HCT116 (cell line): ENCODE data around the gene CCDC102B. TPM values are rescaled to one million over a fixed set of nuclear protein-coding genes. Genes with fewer than 3 reads are reported as not detected.

Experiments
- ATAC-seq: fragments of 200-7000 bp; cut with Tn5 transposase; 2 replicates; pipeline ENCODE4 v1.9.1; 2020; ENCODE audit warnings: mild to moderate bottlenecking, moderate library complexity
- BruUV-seq: library from RNA; stranded (reverse); fragments of 400-500 nt; replicated peaks from 2 replicates; lab custom pipeline; 2021; lab: Mats Ljungman, UMichigan
- CTCF ChIA-PET: fragments of 300-600 bp; sonication (Branson Sonifier 250); formaldehyde crosslinking; loops from one replicate; lab custom pipeline; 2021; ENCODE audit warnings: antibody characterized with exemption; lab: Charles Lee
- POLR2A ChIA-PET: fragments of 300-600, 350-600 bp; sonication (Branson Sonifier 250); formaldehyde crosslinking; loops from one replicate; lab custom pipeline; 2021; ENCODE audit warnings: antibody characterized with exemption; lab: Charles Lee
- RAD21 ChIA-PET, 2 experiments: fragments of 300-600 bp; sonication (Branson Sonifier 250); formaldehyde crosslinking; loops; one replicate each; lab custom pipeline; 2023; ENCODE audit warnings: low total read pairs in 2 of 2; ENCODE audit not compliant: uncharacterized antibody in 2 of 2, unreplicated experiment in 2 of 2, low non-redundant PET in 1 of 2; lab: Charles Lee
- DNase-seq: peaks from one replicate; pipeline ENCODE4 v3.0.0-alpha.2; 2010; ENCODE audit warnings: low read depth, low spot score
- H2AFZ ChIP-seq: fragments of 200-600 bp; shearing (Covaris generic), sonication (generic); 2 replicates; pipeline ENCODE4 v1.6.1; 2017; ENCODE audit warnings: low read depth, mixed run types, mixed read lengths, antibody characterized with exemption, low read length; ENCODE audit not compliant: poor library complexity, severe bottlenecking
- H3K27ac ChIP-seq: 2 replicates; pipeline ENCODE4 v1.5.1; 2012; ENCODE audit warnings: low read depth, low read length
- H3K27me3 ChIP-seq: fragments of 200-600 bp; sonication (generic); 2 replicates; pipeline ENCODE4 v1.6.1; 2016; ENCODE audit warnings: mixed run types, low read length, mixed read lengths; ENCODE audit not compliant: insufficient read depth
- H3K36me3 ChIP-seq, 2 experiments: fragments of 200-500 bp in 1 of 2; fragments of 200-600 bp in 1 of 2; sonication (Bioruptor generic) in 1 of 2; sonication (generic) in 1 of 2; 2 replicates each; pipeline versions ENCODE4 v1.5.1 to v1.6.1; 2014 to 2016; ENCODE audit warnings: low read length in 2 of 2, inconsistent platforms in 1 of 2, mixed read lengths in 1 of 2, mixed run types in 1 of 2; ENCODE audit not compliant: insufficient read depth in 2 of 2, control insufficient read depth in 1 of 2
- H3K4me1 ChIP-seq, 2 experiments: fragments of 200-600 bp in 1 of 2; sonication (generic) in 1 of 2; 2 replicates each; pipeline versions ENCODE4 v1.5.1 to v1.6.1; 2012 to 2017; ENCODE audit warnings: low read length in 2 of 2, inconsistent platforms in 1 of 2, mild to moderate bottlenecking in 1 of 2, mixed read lengths in 1 of 2, mixed run types in 1 of 2, moderate library complexity in 1 of 2; ENCODE audit not compliant: insufficient read depth in 2 of 2, control insufficient read depth in 1 of 2
- H3K4me2 ChIP-seq: fragments of 200-600 bp; sonication (generic); 2 replicates; pipeline ENCODE4 v1.6.1; 2017; ENCODE audit warnings: mixed run types, low read length, mixed read lengths
- H3K4me3 ChIP-seq, 2 experiments: fragments of 200-600 bp in 1 of 2; sonication (generic) in 1 of 2; replicated peaks in 1 of 2; 2 replicates each; pipeline ENCODE4 v1.5.1; 2011 to 2016; ENCODE audit warnings: low read length in 2 of 2, control low read depth in 1 of 2, low read depth in 1 of 2, mild to moderate bottlenecking in 1 of 2, mixed read lengths in 1 of 2, mixed run types in 1 of 2
- H3K79me2 ChIP-seq: fragments of 200-600 bp; sonication (generic); 2 replicates; pipeline ENCODE4 v1.6.1; 2017; ENCODE audit warnings: mild to moderate bottlenecking, mixed run types, low read length, moderate library complexity, mixed read lengths; ENCODE audit not compliant: insufficient read depth
- H3K9ac ChIP-seq: fragments of 200-600 bp; sonication (generic); 2 replicates; pipeline ENCODE4 v1.6.1; 2016; ENCODE audit warnings: low read length, mixed read lengths
- H3K9me2 ChIP-seq: fragments of 200-600 bp; sonication (generic), shearing (Covaris generic); 2 replicates; pipeline ENCODE4 v1.6.1; 2017; ENCODE audit warnings: mixed run types, mild to moderate bottlenecking, moderate library complexity; ENCODE audit not compliant: insufficient read depth
- H3K9me3 ChIP-seq, 2 experiments: fragments of 200-500 bp in 1 of 2; fragments of 200-600 bp in 1 of 2; sonication (Bioruptor generic) in 1 of 2; sonication (generic) in 1 of 2; 2 replicates each; pipeline ENCODE4 v1.6.1; 2014 to 2017; ENCODE audit warnings: low read length in 2 of 2, mixed read lengths in 2 of 2, inconsistent platforms in 1 of 2, low read depth in 1 of 2, mild to moderate bottlenecking in 1 of 2, mixed run types in 1 of 2, moderate library complexity in 1 of 2; ENCODE audit not compliant: control insufficient read depth in 1 of 2, insufficient read depth in 1 of 2
- H4K20me1 ChIP-seq: fragments of 200-600 bp; sonication (generic), shearing (Covaris generic); 2 replicates; pipeline ENCODE4 v1.6.1; 2017; ENCODE audit warnings: mixed run types, mild to moderate bottlenecking, moderate library complexity; ENCODE audit not compliant: insufficient read depth
- ATF3 ChIP-seq: IDR thresholded peaks from 2 replicates; pipeline ENCODE4 v1.6.1; 2012
- CEBPB ChIP-seq: IDR thresholded peaks from 2 replicates; pipeline ENCODE4 v1.6.1; 2012; ENCODE audit warnings: low read depth
- CTCF ChIP-seq, 3 experiments: fragments of 200-600 bp in 1 of 3; sonication (generic) in 1 of 3; IDR thresholded peaks in 2 of 3; conservative IDR thresholded peaks in 1 of 3; 2 replicates each; pipeline ENCODE4 v1.5.1; 2012 to 2017; ENCODE audit warnings: low read depth in 2 of 3, low read length in 2 of 3, antibody characterized with exemption in 1 of 3, borderline replicate concordance in 1 of 3, control low read depth in 1 of 3, mild to moderate bottlenecking in 1 of 3, mixed read lengths in 1 of 3, mixed run types in 1 of 3, moderate library complexity in 1 of 3; ENCODE audit not compliant: insufficient read depth in 1 of 3
- EGR1 ChIP-seq: IDR thresholded peaks from 2 replicates; pipeline ENCODE4 v1.6.1; 2012; ENCODE audit warnings: low read depth
- EZH2phosphoT487 ChIP-seq: fragments of 200-600 bp; IDR thresholded peaks from 2 replicates; pipeline ENCODE4 v1.6.1; 2018; ENCODE audit warnings: antibody characterized with exemption, borderline replicate concordance
- MAX ChIP-seq: IDR thresholded peaks from 2 replicates; pipeline ENCODE4 v1.6.1; 2012
- POLR2A ChIP-seq: IDR thresholded peaks from 2 replicates; pipeline ENCODE4 v1.7.0; 2011; ENCODE audit warnings: borderline replicate concordance; ENCODE audit not compliant: insufficient read depth, insufficient read length; ENCODE audit errors: extremely low read depth
- TCF7L2 ChIP-seq: IDR thresholded peaks from 2 replicates; pipeline ENCODE4 v1.7.0; 2011; ENCODE audit warnings: borderline replicate concordance, inconsistent platforms; ENCODE audit not compliant: insufficient read depth, insufficient read length; ENCODE audit errors: extremely low read depth
- intact Hi-C: fragments of 100-400 bp; cut with micrococcal nuclease; formaldehyde crosslinking; loops from 2 replicates; pipeline ENCODE4 v1.10.0; 2022
- total RNA-seq: library from RNA; stranded (reverse); gene quantifications from one replicate; pipeline ENCODE4 v1.2.1, GENCODE V29; 2021; ENCODE audit not compliant: unreplicated experiment
- TF ChIP-seq, protein P1 (sequence below): IDR thresholded peaks from 2 replicates; pipeline ENCODE4 v1.6.1; 2012; ENCODE audit warnings: low read depth

CCDC102B gene
- total RNA-seq, 1 experiment from 2014 or later: 1.9 TPM

GRCh38 chr18:68984342-68984741 is 186.5 kb downstream of the CCDC102B start:
- H3K79me2 ChIP-seq: no peaks in the 10 kb centered on the region
- no peak overlapping the region for H2AFZ ChIP-seq
- no TSS peak for BruUV-seq
- H3K27ac ChIP-seq: no peak overlapping the region
- H3K4me1 ChIP-seq: no peaks in the 10 kb centered on the region
- no peak overlapping the region for H3K4me2 ChIP-seq
- ATAC-seq: no peak
- H3K27me3 ChIP-seq: no peaks in the 10 kb centered on the region
- H4K20me1 ChIP-seq: no peaks in the 10 kb centered on the region
- H3K36me3 ChIP-seq: no peaks in the 10 kb centered on the region
- H3K4me3 ChIP-seq: no peak overlapping the region
- no peak overlapping the region for H3K9ac ChIP-seq
- TF ChIP-seq EZH2phosphoT487: no peak
- no peak for TF ChIP-seq TCF7L2
- no peak for TF ChIP-seq MAX
- TF ChIP-seq CTCF (IDR thresholded peaks at IDR 0.05 in 2 of 3, conservative IDR thresholded peaks at IDR 0.05 in 1 of 3; ENCODE audit: borderline replicate concordance in 1 of 3, insufficient read depth in 1 of 3, low read depth in 2 of 3, low read length in 2 of 3): no peak
- TF ChIP-seq ATF3: no peak
- no peak for TF ChIP-seq POLR2A
- no peak for TF ChIP-seq CEBPB
- TF ChIP-seq EGR1: no peak
- TF ChIP-seq, protein P1, sequence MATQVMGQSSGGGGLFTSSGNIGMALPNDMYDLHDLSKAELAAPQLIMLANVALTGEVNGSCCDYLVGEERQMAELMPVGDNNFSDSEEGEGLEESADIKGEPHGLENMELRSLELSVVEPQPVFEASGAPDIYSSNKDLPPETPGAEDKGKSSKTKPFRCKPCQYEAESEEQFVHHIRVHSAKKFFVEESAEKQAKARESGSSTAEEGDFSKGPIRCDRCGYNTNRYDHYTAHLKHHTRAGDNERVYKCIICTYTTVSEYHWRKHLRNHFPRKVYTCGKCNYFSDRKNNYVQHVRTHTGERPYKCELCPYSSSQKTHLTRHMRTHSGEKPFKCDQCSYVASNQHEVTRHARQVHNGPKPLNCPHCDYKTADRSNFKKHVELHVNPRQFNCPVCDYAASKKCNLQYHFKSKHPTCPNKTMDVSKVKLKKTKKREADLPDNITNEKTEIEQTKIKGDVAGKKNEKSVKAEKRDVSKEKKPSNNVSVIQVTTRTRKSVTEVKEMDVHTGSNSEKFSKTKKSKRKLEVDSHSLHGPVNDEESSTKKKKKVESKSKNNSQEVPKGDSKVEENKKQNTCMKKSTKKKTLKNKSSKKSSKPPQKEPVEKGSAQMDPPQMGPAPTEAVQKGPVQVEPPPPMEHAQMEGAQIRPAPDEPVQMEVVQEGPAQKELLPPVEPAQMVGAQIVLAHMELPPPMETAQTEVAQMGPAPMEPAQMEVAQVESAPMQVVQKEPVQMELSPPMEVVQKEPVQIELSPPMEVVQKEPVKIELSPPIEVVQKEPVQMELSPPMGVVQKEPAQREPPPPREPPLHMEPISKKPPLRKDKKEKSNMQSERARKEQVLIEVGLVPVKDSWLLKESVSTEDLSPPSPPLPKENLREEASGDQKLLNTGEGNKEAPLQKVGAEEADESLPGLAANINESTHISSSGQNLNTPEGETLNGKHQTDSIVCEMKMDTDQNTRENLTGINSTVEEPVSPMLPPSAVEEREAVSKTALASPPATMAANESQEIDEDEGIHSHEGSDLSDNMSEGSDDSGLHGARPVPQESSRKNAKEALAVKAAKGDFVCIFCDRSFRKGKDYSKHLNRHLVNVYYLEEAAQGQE: no peak
- H3K9me3 ChIP-seq: no peaks in the 10 kb centered on the region
- ChIA-PET CTCF (no interaction called here), POLR2A (no interaction called here), RAD21 (no interaction called here)
- intact Hi-C loops: no loop called here
- H3K9me2 ChIP-seq: no peaks in the 10 kb centered on the region
- DNase-seq: no peak
